GM19099 (cell line): Measurements from ENCODE around the gene ELL.

Experiments
- POLR2A ChIP-seq: IDR thresholded peaks from 3 replicates; pipeline ENCODE4 v1.6.1; 2011; ENCODE audit warnings: low read depth; ENCODE audit not compliant: insufficient read length; ENCODE audit errors: extremely low read depth

Gene ELL

DNA sequence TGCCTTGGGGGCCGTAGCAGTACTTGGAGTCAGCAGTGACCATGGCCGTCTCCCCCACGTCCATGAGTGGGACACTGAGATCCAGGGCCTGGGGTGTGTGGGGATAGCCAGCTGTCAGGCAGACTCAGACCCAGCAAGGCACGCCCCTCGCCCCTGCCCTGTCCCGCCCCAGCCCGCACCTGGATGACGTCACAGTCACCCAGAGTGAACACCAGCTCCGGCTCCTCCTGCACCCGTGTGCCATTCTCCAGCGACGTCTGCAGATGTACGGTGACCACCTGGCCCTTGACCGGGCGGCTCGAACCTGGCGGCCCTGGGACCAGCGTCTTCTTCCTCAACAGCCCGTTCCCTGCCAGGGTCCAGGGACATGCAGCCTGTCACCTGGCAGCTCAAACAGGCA lies 17.5 kb upstream of the ELL start:
- TF ChIP-seq POLR2A = no peak

DNA sequence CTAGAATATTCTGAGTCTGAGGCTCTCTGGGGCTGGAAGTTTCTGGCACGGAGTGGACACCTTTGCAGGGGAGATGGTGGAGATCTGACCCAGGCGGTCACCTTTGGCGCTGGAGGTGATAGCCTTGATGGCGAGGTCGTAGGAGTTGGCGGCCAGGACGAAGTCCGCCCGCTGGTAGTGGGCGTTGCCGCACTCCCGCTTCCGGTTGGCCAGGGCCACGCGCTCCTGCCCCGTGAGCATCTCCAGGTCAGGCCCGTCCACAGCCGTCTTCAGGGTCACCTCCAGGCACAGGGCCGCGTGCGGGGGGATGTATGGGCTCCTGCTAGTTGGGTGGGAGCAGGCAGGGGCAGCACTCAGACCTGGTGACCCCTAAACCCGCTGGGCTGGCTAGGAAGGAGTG lies 16.2 kb upstream of the ELL start:
- TF ChIP-seq POLR2A = no peak

DNA sequence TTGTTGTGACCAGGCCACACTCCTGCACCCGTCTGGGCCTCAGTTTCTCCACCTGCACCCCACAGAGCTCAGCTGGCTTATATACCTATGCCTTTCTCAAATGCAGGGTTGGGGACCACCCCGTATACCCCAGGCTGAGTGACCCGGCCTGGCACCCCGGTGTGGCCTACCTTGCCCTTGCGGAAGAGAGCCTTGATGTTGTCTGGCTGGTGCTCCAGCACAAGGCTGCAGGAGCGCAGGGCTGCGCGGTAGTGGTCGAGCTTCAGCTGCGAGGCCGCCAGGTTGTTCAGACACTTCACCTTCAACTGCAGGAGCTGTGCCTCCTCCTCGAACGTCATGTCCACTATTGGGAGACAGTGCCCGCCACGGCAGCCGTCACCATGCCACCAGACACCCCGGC lies 15.6 kb upstream of the ELL start:
- no peak for TF ChIP-seq POLR2A

DNA sequence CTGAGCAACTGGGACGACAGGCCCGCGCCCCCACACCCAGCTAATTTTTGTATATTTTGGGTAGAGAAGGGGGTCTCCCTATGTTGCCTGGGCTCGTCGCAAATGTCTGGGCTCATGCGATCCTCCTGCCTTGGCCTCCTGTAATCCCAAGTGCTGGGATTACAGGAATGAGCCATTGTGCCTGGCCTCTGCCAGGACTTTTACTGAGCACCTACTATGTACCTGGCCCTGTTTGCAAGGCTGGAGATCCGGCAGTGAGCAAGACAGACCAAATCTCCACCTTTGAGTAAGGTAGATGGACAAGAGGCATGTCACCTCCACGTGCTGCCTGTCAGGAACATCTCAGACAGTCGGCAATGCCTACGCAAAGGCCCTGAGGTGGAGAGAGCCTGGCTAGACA lies 14.6 kb upstream of the ELL start:
- TF ChIP-seq POLR2A = no peak

DNA sequence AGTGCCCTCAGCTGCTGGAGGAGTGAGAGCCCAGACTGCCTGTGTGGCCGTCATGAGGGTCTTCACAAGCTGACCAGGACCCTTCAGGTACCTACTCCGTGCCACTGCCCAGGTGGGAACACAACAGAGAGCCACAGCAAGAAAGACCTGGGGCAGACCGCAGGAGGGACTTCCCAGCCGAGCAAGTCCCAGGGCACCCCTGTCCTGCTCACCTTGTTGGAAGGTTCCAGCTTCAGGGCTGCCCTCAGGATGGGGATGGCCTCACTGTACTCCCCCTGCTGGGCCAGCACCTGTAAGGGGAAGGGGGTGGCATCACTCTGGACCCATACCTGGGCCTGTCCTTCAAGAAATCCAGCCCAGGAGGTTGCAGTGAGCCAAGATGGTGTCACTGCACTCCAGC lies 11.2 kb upstream of the ELL start:
- no peak for TF ChIP-seq POLR2A

DNA sequence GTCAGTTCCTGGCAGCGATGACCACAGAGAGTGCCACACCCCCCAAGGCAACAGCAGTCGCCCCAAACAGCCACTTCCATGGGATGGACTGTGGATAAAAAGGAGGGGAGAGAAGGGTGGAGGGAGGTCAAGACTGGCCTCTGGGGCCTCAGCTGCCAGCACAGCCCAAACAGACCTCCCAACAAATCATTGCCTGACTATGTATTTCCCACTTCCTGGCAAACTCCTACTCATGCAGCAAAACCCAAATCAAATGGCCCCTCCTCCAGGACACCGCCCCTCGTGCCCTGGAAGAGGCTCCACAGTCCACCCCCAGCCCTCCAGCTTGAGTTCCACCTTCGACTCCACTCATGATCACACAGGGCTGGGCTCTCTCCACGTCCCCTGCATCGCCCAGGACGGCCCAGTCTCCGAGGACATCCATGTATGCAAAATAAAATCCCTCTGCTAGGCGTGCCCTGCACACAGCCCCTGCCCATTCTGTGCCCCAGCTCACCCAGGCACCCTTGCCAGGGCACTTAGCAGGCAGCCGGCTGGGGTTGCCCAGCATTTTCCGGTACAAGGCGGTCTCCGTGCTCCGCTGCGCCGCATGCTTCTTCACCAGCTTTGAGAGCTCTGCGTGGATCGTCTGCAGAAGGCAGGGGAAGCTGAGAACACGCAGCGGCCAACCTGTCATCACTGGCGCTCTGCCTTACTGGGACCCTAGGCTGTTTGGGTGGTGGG lies 10.5 kb upstream of the ELL start:
- no peak for TF ChIP-seq POLR2A

DNA sequence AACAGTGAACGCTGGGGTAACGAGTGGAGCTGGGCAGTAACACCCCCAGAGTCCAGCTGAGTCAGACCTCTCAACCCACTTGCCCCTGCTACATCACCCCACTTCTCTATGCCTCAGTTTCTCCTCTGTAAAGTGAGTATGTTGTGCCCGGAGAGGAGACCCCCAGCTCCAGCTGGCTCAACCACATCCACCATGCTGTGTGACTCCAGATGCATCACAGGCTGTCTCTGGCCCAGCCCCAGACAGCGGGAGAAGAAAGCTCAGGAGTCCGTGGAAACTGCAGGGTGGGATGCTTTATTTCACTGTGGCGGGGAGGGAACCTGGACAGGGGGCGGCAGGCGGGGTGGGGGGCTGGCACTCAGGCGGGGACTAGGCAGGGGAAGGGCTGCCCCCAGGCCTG lies 9.6 kb upstream of the ELL start:
- no peak for TF ChIP-seq POLR2A

DNA sequence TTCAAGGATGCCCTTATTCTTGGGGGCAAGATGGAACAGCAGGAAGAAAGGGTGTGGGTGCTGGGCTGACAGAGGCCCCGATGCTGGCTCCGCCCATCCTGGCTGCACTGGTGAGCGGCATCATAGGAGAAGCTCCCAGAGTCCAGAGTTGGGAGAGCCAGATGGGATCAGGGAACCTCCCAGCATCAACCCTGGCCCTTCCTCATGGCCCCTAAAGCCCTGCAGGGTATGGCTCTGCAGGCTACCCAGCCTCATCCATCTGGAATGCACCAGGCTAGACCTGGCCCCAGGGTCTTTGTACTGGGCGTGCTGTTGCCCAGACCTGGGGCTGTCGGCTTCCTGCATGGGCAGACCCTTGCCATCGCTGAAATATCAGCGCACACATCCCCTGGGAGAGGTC lies 7.9 kb upstream of the ELL start:
- no peak for TF ChIP-seq POLR2A

DNA sequence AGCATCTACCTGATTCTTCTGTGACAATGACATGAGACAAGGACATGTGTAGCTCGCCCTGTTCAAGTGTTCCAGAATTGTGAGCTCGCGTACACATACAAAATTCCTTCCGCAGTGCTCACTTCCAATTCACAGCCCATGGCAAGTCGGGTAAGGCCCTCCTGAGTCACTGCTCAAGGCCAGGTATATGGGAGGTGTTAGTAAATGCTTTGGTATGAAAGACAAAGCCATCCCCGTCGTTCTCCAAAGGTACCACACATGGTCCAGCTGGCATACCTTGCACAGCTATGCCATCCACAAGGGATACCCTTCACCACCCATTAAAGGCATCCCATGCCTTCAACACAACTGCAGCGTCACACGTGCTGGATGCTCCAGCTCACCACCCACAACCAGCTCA lies 4.4 kb upstream of the ELL start:
- TF ChIP-seq POLR2A = no peak

DNA sequence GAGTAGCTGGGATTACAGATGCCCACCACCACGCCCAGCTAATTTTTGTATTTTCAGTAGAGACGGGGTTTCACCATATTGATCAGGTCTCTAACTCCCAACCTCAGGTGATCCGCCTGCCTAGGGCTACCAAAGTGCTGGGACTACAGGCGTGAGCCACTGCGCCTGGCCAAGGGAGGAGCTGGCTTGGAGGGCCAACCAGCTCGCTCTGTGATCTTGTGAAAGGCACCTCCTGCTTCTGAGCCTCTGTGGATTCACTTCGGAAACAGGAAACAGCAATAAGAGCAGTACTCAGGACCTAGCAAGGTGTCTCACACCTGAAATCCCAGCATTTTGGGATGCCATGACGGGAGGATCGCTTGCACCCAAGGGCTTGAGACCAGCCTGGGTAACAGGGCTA lies 2.0 kb upstream of the ELL start:
- TF ChIP-seq POLR2A = no peak

DNA sequence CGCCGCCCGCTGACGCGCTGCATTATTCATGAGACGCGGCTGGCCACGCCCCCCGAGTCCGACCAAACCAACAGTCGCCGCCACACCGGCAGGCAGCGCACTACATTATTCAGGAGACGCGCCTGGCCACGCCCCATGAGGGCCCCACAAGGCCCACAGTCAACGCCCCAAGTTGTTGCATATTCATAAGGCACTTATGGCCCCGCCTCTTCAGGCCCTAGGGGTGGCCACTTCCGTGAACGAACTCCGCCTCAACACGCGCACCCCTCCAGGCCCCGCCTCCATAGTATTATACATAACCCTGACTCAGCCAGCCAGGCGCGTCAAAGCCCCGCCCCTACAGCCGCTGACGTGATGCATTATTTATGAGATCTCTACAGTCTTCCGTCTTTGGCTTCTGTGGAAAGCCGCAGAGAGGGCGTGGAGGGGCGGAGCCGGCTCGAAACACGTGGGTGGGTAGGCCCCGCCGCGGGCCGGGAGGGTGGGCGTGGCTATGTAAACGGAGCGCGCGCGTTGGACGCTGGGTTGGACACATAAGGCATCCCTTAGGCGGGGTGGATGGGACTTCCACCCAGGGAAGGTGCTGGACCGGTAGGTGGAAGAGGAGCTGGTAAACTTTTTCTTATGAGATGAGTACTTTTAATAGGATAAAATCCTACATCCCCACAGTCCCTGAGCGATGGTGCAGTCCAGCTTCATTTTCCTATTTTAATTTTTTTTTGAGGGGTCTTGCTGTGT lies 423 bp upstream of the ELL start:
- peak; percentile 79 for TF ChIP-seq POLR2A

DNA sequence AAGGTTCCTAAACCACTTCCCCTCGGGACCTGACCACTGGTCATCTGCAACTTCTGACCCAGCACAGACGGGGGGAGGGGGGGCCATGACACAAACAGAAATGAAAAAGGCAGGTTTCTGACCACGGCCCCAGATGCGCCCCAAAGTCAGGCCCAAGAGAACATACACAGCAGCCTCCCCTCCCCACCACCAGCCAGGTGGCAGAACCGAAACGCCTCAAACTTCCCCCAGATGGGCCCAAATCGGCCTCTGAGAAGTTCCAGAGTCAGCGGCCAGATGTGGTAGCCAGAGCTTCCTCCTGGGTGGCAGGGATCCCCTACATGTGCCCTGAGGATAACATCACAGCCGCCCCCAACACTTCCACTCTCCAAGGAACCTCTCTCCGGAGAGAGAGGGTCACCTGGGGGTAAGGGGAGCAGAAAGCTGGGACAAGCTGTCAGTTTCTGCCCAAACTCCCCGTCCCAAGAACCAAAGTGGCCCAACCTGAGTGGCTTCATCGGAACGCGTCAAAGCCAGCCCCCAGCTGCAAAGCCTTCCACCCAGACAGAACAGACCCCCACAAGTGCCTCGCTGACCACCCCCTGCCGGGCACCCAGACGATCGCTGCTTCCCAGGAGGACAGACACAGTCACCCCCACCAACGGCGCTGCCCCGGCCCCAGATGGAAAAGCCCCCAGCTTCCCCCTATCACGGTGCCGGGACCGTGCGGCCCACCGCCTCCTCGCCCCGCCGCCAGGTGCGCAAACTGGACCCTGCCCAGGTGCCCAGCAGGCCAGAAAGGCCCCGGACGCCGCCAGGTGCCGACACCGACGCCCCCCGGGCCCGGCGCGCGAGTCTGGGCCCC lies 800 bp downstream of the ELL start:
- TF ChIP-seq POLR2A = peak; percentile 56

DNA sequence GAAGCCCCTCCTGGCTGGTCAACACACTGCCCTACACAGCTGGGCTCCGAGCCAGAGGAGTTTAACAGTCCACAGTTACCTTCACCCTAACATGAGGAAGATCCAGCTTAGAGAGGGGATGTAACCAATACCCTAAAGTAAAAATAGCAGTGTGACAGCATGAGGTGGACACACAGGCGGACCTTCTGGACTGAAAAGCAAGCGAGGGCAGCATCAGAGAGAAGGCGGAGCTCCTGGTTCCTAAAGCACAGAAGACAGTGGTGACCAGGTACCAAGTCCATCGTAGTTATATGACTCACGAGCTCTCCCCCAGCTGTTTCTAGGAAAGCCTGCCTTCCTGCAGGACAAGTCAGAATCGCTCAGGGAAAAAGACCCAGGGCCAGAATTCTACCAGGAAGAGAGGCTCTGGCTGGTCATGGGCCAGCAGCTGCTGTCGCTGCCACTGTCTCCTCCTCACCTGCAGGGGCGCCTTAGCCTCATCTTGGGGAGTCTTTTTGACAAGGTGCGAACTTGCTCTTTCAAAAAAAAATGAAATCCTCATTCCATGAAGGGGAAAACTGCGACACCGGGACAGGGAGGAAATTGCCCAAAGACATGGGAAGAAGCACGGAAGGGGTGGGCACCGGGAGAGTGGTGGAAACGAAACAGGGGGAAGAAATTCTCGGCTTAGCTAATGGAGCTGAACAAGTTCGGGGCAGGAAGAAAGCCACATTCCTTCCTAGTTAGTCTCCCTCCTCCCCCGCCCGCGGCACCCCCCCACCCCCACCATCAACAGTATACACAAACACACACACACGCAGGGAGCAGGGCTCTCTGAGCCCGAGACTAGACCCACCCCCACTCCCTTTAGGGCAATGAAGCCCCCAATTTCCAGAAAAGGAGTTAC lies 1.7 kb downstream of the ELL start:
- TF ChIP-seq POLR2A = no peak

DNA sequence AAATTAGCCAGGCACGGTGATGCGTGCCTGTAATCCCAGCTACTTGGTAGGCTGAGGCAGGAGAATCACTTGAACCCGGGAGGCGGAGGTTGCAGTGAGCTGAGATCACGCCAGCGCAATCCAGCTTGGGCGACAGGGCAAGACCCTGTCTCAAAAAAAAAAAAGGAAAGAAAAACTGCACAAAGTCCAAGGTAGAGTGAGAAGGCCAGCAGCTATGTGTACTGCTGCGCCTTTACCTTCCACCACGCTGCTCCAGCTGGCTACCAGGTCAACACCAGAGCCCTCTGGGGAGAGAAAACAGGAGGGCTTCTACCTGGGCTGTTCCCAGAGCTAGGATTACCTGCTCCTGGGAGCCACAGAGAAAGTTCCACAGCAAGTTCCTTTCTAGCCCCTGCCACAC lies 3.2 kb downstream of the ELL start:
- no peak for TF ChIP-seq POLR2A

DNA sequence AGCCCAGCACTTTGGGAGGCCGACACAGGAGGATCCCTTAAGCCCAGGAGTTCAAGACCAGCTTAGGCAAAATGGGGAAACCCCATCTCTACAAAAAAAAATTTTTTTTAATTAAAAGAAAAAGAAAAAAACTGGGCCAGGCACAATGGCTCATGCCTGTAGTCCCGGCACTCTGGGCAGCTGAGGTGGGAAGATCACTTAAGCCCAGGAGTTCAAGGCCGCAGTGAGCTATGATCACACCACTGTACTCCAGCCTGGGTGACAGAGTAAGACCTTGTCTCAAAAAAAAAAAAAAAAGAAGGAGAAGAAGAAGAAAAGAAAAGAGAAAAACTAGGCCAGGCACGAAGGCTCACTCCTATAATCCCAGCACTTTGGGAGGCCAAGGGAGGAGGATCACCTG lies 4.3 kb downstream of the ELL start:
- TF ChIP-seq POLR2A = no peak

DNA sequence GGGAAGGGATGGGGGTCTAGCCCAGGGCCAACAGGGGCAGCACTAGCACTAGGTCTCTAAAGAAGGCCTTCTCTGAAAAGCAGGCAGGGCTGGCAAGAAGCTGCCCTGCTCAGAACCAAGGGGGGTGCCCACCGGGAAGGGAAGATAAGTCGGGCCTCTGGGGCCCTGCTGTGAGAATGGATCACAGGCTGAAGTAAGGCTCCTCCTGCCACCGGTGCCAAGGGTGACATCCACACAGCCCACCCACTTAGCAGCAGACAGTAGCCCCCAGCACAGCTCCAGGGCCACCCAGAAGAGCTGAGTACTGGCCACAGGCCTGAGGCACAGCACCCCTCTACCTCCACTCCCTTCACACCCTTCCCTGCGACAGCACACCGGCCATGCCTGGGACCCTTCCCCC lies 5.9 kb downstream of the ELL start:
- TF ChIP-seq POLR2A = no peak
